ENCODE measurements around the gene SH2D7.

The SH2D7 gene

DNA sequence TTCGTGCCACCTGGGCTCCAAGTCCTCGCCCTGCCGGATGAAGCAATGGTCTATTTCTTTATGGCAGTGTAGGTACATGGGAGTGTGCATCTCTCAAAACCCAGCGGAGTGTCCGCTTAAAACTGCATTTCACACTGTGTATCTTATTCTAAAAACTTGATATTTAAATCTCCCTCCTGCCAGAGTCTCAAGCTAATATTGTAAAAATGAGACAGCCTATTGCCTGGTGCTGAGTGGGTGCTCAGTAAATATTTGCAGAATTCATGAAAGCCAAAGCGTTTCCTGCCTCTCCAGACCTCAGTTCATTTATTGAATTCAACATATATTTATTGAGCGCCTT, 14.5 kb upstream of the SH2D7 start:
- Histone ChIP-seq H3K27ac (ENCODE audit: low read depth, low read length, poor library complexity, severe bottlenecking) (no peak overlapping the region), H3K9me2 (ENCODE audit: low read depth, low read length) (no peaks in the 10 kb centered on the region), H3K27me3 (ENCODE audit: insufficient read depth, low read length) (no peaks in the 10 kb centered on the region), H2AFZ (ENCODE audit: low read length) (peak overlapping the region; percentile 76), H3K79me2 (ENCODE audit: insufficient read depth, low read length) (peaks cover 28% of the 10 kb centered on the region), H3K9me3 (ENCODE audit: low read length) (no peaks in the 10 kb centered on the region), H3K36me3 (ENCODE audit: insufficient read depth, low read length) (peaks cover 6% of the 10 kb centered on the region; the same call in 1 of the 2 replicates), H3F3A (ENCODE audit: insufficient read depth, low read length) (no peaks in the 10 kb centered on the region), H3K4me1 (ENCODE audit: insufficient read depth, low read length, severe bottlenecking) (peaks cover 31% of the 10 kb centered on the region), H3K4me3 (ENCODE audit: low read depth, low read length, poor library complexity, severe bottlenecking) (peak overlapping the region; percentile 70), H3K9ac (ENCODE audit: low read length) (peak overlapping the region; percentile 57), H3K4me2 (ENCODE audit: low read length) (peak overlapping the region; percentile 84), H4K20me1 (ENCODE audit: insufficient read depth, low read length) (no peaks in the 10 kb centered on the region)
- TF ChIP-seq EZH2 (IDR thresholded peaks at IDR 0.05; ENCODE audit: borderline replicate concordance, low read length) (no peak), CTCF (IDR thresholded peaks at IDR 0.05; ENCODE audit: low read length) (no peak)

DNA sequence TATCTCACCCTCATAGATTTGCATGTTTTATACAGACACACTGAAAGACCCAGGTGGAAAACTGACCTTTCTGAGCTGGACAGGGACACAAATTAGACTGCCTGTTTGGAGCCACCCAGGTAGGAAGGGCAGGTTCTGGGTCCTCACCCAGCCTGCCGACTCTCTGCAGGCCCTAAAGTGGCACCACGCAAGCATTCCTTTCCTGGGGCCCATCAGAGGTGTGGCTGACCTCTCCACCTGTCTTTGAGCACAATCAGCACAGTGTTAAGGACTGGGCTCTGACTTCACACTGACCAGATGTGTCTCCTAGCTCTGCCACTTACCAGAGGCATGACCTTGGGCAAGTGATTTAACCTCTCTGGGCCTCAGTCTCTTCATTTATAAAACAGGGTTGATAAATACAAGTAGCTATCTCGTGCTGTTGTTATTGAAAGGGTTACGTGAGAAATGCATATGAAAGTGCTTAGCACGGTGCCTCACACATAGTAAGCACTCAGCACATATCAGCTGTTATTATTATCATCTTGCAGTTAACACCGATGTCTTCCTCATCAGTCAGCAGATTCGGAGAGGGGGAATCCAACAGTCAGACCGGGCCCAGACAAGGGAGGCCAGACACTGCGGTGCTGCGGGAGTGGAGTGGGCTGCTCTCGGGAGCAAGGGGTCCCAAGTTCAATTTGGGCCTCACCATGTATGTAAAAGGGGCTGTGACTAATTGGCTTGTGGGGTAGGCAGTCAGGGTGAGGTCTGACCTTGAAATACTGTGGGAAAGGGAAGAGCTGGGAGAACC, 12.9 kb upstream of the SH2D7 start:
- no peak overlapping the region for H2AFZ ChIP-seq (ENCODE audit: low read length)
- H3K9me3 ChIP-seq (ENCODE audit: low read length): no peaks in the 10 kb centered on the region
- no peak overlapping the region for H3K4me2 ChIP-seq (ENCODE audit: low read length)
- H4K20me1 ChIP-seq (ENCODE audit: insufficient read depth, low read length): no peaks in the 10 kb centered on the region
- H3F3A ChIP-seq (ENCODE audit: insufficient read depth, low read length): no peaks in the 10 kb centered on the region
- H3K27ac ChIP-seq (ENCODE audit: low read depth, low read length, poor library complexity, severe bottlenecking): no peak overlapping the region
- no peak for TF ChIP-seq CTCF (IDR thresholded peaks at IDR 0.05; ENCODE audit: low read length)
- TF ChIP-seq EZH2 (IDR thresholded peaks at IDR 0.05; ENCODE audit: borderline replicate concordance, low read length): no peak
- H3K4me3 ChIP-seq (ENCODE audit: low read depth, low read length, poor library complexity, severe bottlenecking): no peak overlapping the region
- no peaks in the 10 kb centered on the region for H3K27me3 ChIP-seq (ENCODE audit: insufficient read depth, low read length)
- no peaks in the 10 kb centered on the region for H3K9me2 ChIP-seq (ENCODE audit: low read depth, low read length)
- peaks cover 33% of the 10 kb centered on the region for H3K4me1 ChIP-seq (ENCODE audit: insufficient read depth, low read length, severe bottlenecking)
- H3K36me3 ChIP-seq (ENCODE audit: insufficient read depth, low read length): peaks cover 4% of the 10 kb centered on the region; the same call in 1 of the 2 replicates
- peaks cover 24% of the 10 kb centered on the region for H3K79me2 ChIP-seq (ENCODE audit: insufficient read depth, low read length)
- H3K9ac ChIP-seq (ENCODE audit: low read length): no peak overlapping the region

DNA sequence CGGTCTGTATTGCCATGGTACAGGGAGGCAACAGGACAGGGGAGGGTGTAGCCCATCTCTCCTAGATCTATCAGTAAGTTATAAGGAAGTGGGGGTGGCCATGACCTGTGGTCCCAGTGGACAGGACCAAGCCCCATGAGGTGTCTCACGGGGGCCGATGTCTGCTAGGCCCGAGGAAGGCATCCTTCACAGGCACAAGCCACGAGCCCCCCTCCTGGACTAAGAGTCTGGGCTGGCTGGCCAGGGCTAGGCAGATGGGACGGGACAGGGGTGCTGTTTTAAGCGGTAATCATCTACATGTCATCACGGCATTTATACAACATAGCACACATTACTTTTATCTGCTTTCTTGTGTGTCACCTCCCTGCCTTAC, 12.3 kb upstream of the SH2D7 start:
- Histone ChIP-seq H3K9me3 (ENCODE audit: low read length) (no peaks in the 10 kb centered on the region), H4K20me1 (ENCODE audit: insufficient read depth, low read length) (no peaks in the 10 kb centered on the region), H3K36me3 (ENCODE audit: insufficient read depth, low read length) (no peaks in the 10 kb centered on the region), H3K79me2 (ENCODE audit: insufficient read depth, low read length) (peaks cover 19% of the 10 kb centered on the region), H3K9ac (ENCODE audit: low read length) (no peak overlapping the region), H3F3A (ENCODE audit: insufficient read depth, low read length) (no peaks in the 10 kb centered on the region), H3K9me2 (ENCODE audit: low read depth, low read length) (no peaks in the 10 kb centered on the region), H3K4me2 (ENCODE audit: low read length) (no peak overlapping the region), H2AFZ (ENCODE audit: low read length) (no peak overlapping the region), H3K4me1 (ENCODE audit: insufficient read depth, low read length, severe bottlenecking) (peaks cover 36% of the 10 kb centered on the region), H3K4me3 (ENCODE audit: low read depth, low read length, poor library complexity, severe bottlenecking) (no peak overlapping the region), H3K27me3 (ENCODE audit: insufficient read depth, low read length) (no peaks in the 10 kb centered on the region), H3K27ac (ENCODE audit: low read depth, low read length, poor library complexity, severe bottlenecking) (no peak overlapping the region)
- no peak for TF ChIP-seq CTCF (IDR thresholded peaks at IDR 0.05; ENCODE audit: low read length)
- no peak for TF ChIP-seq EZH2 (IDR thresholded peaks at IDR 0.05; ENCODE audit: borderline replicate concordance, low read length)

Data from OCI-LY1 (cell line).